ENCODE data around the gene PITPNC1. TPM values are rescaled to one million over a fixed set of nuclear protein-coding genes. Genes with fewer than 3 reads are reported as not detected.
"Not testable (repeated sequence)": the region's sequence is repeated elsewhere in the genome, so short reads cannot be mapped to it uniquely, and the experiment has no call there.

Gene PITPNC1
- total RNA-seq, 1 donor from 2014 or later, result 40.3 TPM

- Mint-ChIP-seq H3K27ac (ENCODE audit: unreplicated experiment) (no peak overlapping the region), H3K4me1 (ENCODE audit: low read depth, unreplicated experiment) (peaks cover 2% of the 10 kb centered on the region), H3K9me3 (ENCODE audit: unreplicated experiment) (no peaks in the 10 kb centered on the region), H3K27me3 (ENCODE audit: unreplicated experiment) (peaks cover 4% of the 10 kb centered on the region), H3K36me3 (ENCODE audit: unreplicated experiment) (no peaks in the 10 kb centered on the region), H3K4me3 (ENCODE audit: unreplicated experiment) (no peak overlapping the region)
- no peak for TF ChIP-seq CTCF (IDR thresholded peaks at IDR 0.05; ENCODE audit: partially characterized antibody, unreplicated experiment)
- no peak for DNase-seq
These were observed 23.1 kb downstream of the PITPNC1 start for GRCh38 chr17:67400193-67400592.

GRCh38 chr17:67401106-67401505 lies 24.0 kb downstream of the PITPNC1 start:
- no peak overlapping the region for H3K4me3 Mint-ChIP-seq (ENCODE audit: unreplicated experiment)
- H3K9me3 Mint-ChIP-seq (ENCODE audit: unreplicated experiment), result no peaks in the 10 kb centered on the region
- DNase-seq, result no peak
- no peaks in the 10 kb centered on the region for H3K36me3 Mint-ChIP-seq (ENCODE audit: unreplicated experiment)
- peaks cover 4% of the 10 kb centered on the region for H3K27me3 Mint-ChIP-seq (ENCODE audit: unreplicated experiment)
- no peak overlapping the region for H3K27ac Mint-ChIP-seq (ENCODE audit: unreplicated experiment)
- peaks cover 2% of the 10 kb centered on the region for H3K4me1 Mint-ChIP-seq (ENCODE audit: low read depth, unreplicated experiment)
- no peak for TF ChIP-seq CTCF (IDR thresholded peaks at IDR 0.05; ENCODE audit: partially characterized antibody, unreplicated experiment)

- no peak for DNase-seq
- Mint-ChIP-seq H3K9me3 (ENCODE audit: unreplicated experiment) (no peaks in the 10 kb centered on the region), H3K4me3 (ENCODE audit: unreplicated experiment) (no peak overlapping the region), H3K27ac (ENCODE audit: unreplicated experiment) (no peak overlapping the region), H3K36me3 (ENCODE audit: unreplicated experiment) (no peaks in the 10 kb centered on the region), H3K27me3 (ENCODE audit: unreplicated experiment) (peaks cover 4% of the 10 kb centered on the region), H3K4me1 (ENCODE audit: low read depth, unreplicated experiment) (peaks cover 2% of the 10 kb centered on the region)
- TF ChIP-seq CTCF (IDR thresholded peaks at IDR 0.05; ENCODE audit: partially characterized antibody, unreplicated experiment), result no peak
These were observed 24.8 kb downstream of the PITPNC1 start for GRCh38 chr17:67401598-67402504.

- TF ChIP-seq CTCF (IDR thresholded peaks at IDR 0.05; ENCODE audit: partially characterized antibody, unreplicated experiment), result no peak
- Mint-ChIP-seq H3K36me3 (ENCODE audit: unreplicated experiment) (no peaks in the 10 kb centered on the region), H3K9me3 (ENCODE audit: unreplicated experiment) (no peaks in the 10 kb centered on the region), H3K4me1 (ENCODE audit: low read depth, unreplicated experiment) (peaks cover 2% of the 10 kb centered on the region), H3K27me3 (ENCODE audit: unreplicated experiment) (peaks cover 4% of the 10 kb centered on the region), H3K4me3 (ENCODE audit: unreplicated experiment) (no peak overlapping the region), H3K27ac (ENCODE audit: unreplicated experiment) (no peak overlapping the region)
- no peak for DNase-seq
These were observed 26.0 kb downstream of the PITPNC1 start for GRCh38 chr17:67403065-67403464.

- Mint-ChIP-seq H3K9me3 (ENCODE audit: unreplicated experiment) (no peaks in the 10 kb centered on the region), H3K36me3 (ENCODE audit: unreplicated experiment) (no peaks in the 10 kb centered on the region), H3K4me1 (ENCODE audit: low read depth, unreplicated experiment) (peaks cover 2% of the 10 kb centered on the region), H3K4me3 (ENCODE audit: unreplicated experiment) (no peak overlapping the region), H3K27ac (ENCODE audit: unreplicated experiment) (no peak overlapping the region), H3K27me3 (ENCODE audit: unreplicated experiment) (peaks cover 3% of the 10 kb centered on the region)
- no peak for TF ChIP-seq CTCF (IDR thresholded peaks at IDR 0.05; ENCODE audit: partially characterized antibody, unreplicated experiment)
- no peak for DNase-seq
These were observed 26.4 kb downstream of the PITPNC1 start for GRCh38 chr17:67403483-67403882.

- not testable (repeated sequence) for H3K27ac Mint-ChIP-seq (ENCODE audit: unreplicated experiment); H3K9me3 Mint-ChIP-seq (ENCODE audit: unreplicated experiment); DNase-seq; H3K4me1 Mint-ChIP-seq (ENCODE audit: low read depth, unreplicated experiment); H3K36me3 Mint-ChIP-seq (ENCODE audit: unreplicated experiment); H3K4me3 Mint-ChIP-seq (ENCODE audit: unreplicated experiment); H3K27me3 Mint-ChIP-seq (ENCODE audit: unreplicated experiment)
These were observed 31.4 kb downstream of the PITPNC1 start for GRCh38 chr17:67408455-67408830.
